Panc1 (cell line): ENCODE measurements around the gene POLQ. TPM values are rescaled to one million over a fixed set of nuclear protein-coding genes. Genes with fewer than 3 reads are reported as not detected.

ENCODE experiments used
- ATAC-seq: fragments of 200-7000 bp; cut with Tn5 transposase; 2 replicates; pipeline ENCODE4 v1.9.1; 2020; ENCODE audit warnings: mild to moderate bottlenecking, moderate library complexity
- BruUV-seq: library from RNA; stranded (reverse); fragments of 400-500 nt; replicated peaks from 2 replicates; lab custom pipeline; 2021; lab: Mats Ljungman, UMichigan
- CTCF ChIA-PET: fragments of 300-600 bp; sonication (Branson Sonifier 250); formaldehyde crosslinking; loops from one replicate; lab custom pipeline; 2022; ENCODE audit warnings: antibody characterized with exemption; lab: Charles Lee
- POLR2A ChIA-PET: fragments of 300-600 bp; sonication (Branson Sonifier 250); formaldehyde crosslinking; loops from one replicate; lab custom pipeline; 2022; ENCODE audit warnings: antibody characterized with exemption; lab: Charles Lee
- DNase-seq: peaks from one replicate; pipeline ENCODE4 v3.0.0-alpha.2; 2010; ENCODE audit warnings: low read depth, low spot score
- H3K27ac ChIP-seq: 2 replicates; pipeline ENCODE4 v1.5.1; 2011; ENCODE audit warnings: mild to moderate bottlenecking, low read length, inconsistent platforms
- H3K27me3 ChIP-seq: fragments of 200-500 bp; sonication (Bioruptor generic); 2 replicates; pipeline ENCODE4 v1.6.0; 2014; ENCODE audit warnings: low read length, inconsistent platforms; ENCODE audit not compliant: control insufficient read depth, insufficient read depth
- H3K36me3 ChIP-seq: fragments of 200-500 bp; sonication (Bioruptor generic); 2 replicates; pipeline ENCODE4 v1.5.1; 2014; ENCODE audit warnings: inconsistent platforms, mild to moderate bottlenecking, low read length, moderate library complexity; ENCODE audit not compliant: control insufficient read depth, insufficient read depth
- H3K4me1 ChIP-seq: 2 replicates; pipeline ENCODE4 v1.5.1; 2011; ENCODE audit warnings: inconsistent platforms, mild to moderate bottlenecking, low read length, moderate library complexity; ENCODE audit not compliant: control insufficient read depth, insufficient read depth
- H3K4me3 ChIP-seq, 2 experiments: 2 replicates each; pipeline ENCODE4 v1.5.1; 2011 to 2012; ENCODE audit warnings: low read depth in 2 of 2, low read length in 2 of 2, mild to moderate bottlenecking in 2 of 2, inconsistent platforms in 1 of 2, moderate library complexity in 1 of 2
- H3K9me3 ChIP-seq: fragments of 200-500 bp; sonication (Bioruptor generic); 2 replicates; pipeline ENCODE4 v1.5.1; 2014; ENCODE audit warnings: low read depth, mild to moderate bottlenecking, inconsistent platforms, low read length, moderate library complexity; ENCODE audit not compliant: control insufficient read depth, insufficient read depth
- POLR2AphosphoS5 ChIP-seq: IDR thresholded peaks from 2 replicates; pipeline ENCODE4 v1.6.1; 2012; ENCODE audit warnings: mild to moderate bottlenecking, low read depth, low read length, moderate library complexity
- SIN3A ChIP-seq: IDR thresholded peaks from 2 replicates; pipeline ENCODE4 v1.6.1; 2012; ENCODE audit warnings: low read depth, mild to moderate bottlenecking, low read length, moderate library complexity, borderline replicate concordance; ENCODE audit not compliant: insufficient read depth
- TCF7L2 ChIP-seq: IDR thresholded peaks from 2 replicates; pipeline ENCODE4 v1.6.1; 2011; ENCODE audit warnings: mild to moderate bottlenecking, low read depth, low read length, inconsistent platforms
- in situ Hi-C: cut with HindIII; loops from 2 replicates; pipeline ENCODE4 v1.10.0; 2016; ENCODE audit warnings: low sequenced_read_pairs, low pct_unique_long_range_greater_than_20kb
- intact Hi-C: fragments of 100-400 bp; cut with micrococcal nuclease; formaldehyde crosslinking; loops from one replicate; pipeline ENCODE4 v1.10.0; 2022; ENCODE audit not compliant: unreplicated experiment
- total RNA-seq: library from RNA; stranded (reverse); gene quantifications from one replicate; pipeline ENCODE4 v1.2.1, GENCODE V29; 2021; ENCODE audit not compliant: unreplicated experiment
- TF ChIP-seq, protein P1 (sequence below), 2 experiments: IDR thresholded peaks; 2 replicates each; pipeline ENCODE4 v1.6.1; 2011 to 2012; ENCODE audit warnings: low read depth in 2 of 2, control low read depth in 1 of 2, low read length in 1 of 2, mild to moderate bottlenecking in 1 of 2, moderate library complexity in 1 of 2; ENCODE audit not compliant: insufficient read depth in 1 of 2
- TF ChIP-seq, protein P2 (sequence below): fragments of 450-650 bp; IDR thresholded peaks from 2 replicates; pipeline ENCODE4 v1.5.1; 2017; ENCODE audit warnings: mild to moderate bottlenecking

Gene POLQ
- total RNA-seq, 1 experiment from 2014 or later: 11.9 TPM

DNA sequence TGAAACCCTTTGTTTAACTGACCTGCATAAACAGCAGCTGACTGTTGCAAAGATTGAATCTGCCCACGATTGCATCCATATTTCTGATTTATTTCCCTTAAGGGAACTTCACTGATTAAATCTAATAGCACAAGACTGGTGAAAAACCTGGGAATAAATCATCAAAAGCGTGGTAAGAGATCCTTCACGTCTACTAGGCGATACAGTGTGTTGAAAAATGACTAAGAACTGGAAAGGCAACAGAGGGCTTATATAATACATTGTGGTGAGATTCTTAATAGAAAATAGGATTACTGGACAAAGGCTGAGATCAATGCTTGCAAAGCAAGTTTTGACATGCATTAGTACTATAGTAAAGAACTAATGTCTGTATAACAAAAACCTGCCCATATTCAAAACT lies 49.0 kb downstream of the POLQ start:
- no peaks in the 10 kb centered on the region for H3K36me3 ChIP-seq
- H3K4me1 ChIP-seq: no peaks in the 10 kb centered on the region
- no TSS peak for BruUV-seq
- DNase-seq (no peak), ATAC-seq (no peak)
- H3K27ac ChIP-seq: no peak overlapping the region
- intact Hi-C loops (no loop called here), in situ Hi-C loops (no loop called here)
- ChIA-PET POLR2A (no interaction called here), CTCF (interaction anchor here (0.6 kb wide), 1 partner anchor 35 kb away, joined by 3 read pairs; no protein-coding TSS in a partner anchor)
- TF ChIP-seq SIN3A (no peak), POLR2AphosphoS5 (no peak), TCF7L2 (no peak)
- TF ChIP-seq, protein P1, sequence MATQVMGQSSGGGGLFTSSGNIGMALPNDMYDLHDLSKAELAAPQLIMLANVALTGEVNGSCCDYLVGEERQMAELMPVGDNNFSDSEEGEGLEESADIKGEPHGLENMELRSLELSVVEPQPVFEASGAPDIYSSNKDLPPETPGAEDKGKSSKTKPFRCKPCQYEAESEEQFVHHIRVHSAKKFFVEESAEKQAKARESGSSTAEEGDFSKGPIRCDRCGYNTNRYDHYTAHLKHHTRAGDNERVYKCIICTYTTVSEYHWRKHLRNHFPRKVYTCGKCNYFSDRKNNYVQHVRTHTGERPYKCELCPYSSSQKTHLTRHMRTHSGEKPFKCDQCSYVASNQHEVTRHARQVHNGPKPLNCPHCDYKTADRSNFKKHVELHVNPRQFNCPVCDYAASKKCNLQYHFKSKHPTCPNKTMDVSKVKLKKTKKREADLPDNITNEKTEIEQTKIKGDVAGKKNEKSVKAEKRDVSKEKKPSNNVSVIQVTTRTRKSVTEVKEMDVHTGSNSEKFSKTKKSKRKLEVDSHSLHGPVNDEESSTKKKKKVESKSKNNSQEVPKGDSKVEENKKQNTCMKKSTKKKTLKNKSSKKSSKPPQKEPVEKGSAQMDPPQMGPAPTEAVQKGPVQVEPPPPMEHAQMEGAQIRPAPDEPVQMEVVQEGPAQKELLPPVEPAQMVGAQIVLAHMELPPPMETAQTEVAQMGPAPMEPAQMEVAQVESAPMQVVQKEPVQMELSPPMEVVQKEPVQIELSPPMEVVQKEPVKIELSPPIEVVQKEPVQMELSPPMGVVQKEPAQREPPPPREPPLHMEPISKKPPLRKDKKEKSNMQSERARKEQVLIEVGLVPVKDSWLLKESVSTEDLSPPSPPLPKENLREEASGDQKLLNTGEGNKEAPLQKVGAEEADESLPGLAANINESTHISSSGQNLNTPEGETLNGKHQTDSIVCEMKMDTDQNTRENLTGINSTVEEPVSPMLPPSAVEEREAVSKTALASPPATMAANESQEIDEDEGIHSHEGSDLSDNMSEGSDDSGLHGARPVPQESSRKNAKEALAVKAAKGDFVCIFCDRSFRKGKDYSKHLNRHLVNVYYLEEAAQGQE (IDR thresholded peaks at IDR 0.05; ENCODE audit: insufficient read depth in 1 of 2, low read depth in 2 of 2, low read length in 1 of 2): no peak
- TF ChIP-seq, protein P2, sequence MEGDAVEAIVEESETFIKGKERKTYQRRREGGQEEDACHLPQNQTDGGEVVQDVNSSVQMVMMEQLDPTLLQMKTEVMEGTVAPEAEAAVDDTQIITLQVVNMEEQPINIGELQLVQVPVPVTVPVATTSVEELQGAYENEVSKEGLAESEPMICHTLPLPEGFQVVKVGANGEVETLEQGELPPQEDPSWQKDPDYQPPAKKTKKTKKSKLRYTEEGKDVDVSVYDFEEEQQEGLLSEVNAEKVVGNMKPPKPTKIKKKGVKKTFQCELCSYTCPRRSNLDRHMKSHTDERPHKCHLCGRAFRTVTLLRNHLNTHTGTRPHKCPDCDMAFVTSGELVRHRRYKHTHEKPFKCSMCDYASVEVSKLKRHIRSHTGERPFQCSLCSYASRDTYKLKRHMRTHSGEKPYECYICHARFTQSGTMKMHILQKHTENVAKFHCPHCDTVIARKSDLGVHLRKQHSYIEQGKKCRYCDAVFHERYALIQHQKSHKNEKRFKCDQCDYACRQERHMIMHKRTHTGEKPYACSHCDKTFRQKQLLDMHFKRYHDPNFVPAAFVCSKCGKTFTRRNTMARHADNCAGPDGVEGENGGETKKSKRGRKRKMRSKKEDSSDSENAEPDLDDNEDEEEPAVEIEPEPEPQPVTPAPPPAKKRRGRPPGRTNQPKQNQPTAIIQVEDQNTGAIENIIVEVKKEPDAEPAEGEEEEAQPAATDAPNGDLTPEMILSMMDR: no peak
- no peaks in the 10 kb centered on the region for H3K27me3 ChIP-seq
- no peaks in the 10 kb centered on the region for H3K9me3 ChIP-seq
- H3K4me3 ChIP-seq: no peak overlapping the region

DNA sequence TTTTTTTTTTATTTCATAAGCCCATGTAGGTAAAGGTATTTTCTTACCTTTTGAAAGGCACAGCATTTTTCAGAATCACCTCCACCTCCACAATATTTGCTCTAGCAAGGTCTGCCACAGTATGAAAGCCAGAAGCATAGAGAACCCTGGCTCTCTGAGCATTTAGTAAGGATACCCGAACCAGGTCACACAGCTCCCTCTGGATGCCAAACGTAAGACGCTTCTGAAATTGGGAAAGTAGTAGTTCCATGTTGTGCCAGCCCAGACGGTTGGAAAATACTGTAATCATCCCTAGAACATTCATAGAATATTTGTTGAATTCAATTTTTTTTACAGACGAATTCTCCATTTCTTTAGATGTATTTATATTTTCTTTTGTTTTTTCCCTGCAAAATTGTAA lies 52.4 kb downstream of the POLQ start:
- ChIA-PET POLR2A (no interaction called here), CTCF (no interaction called here)
- no TSS peak for BruUV-seq
- intact Hi-C loops (no loop called here), in situ Hi-C loops (no loop called here)
- DNase-seq: no peak
- H3K27ac ChIP-seq: no peak overlapping the region
- ATAC-seq: no peak
- TF ChIP-seq, protein P2: no peak
- TF ChIP-seq, protein P1 (IDR thresholded peaks at IDR 0.05; ENCODE audit: insufficient read depth in 1 of 2, low read depth in 2 of 2, low read length in 1 of 2): no peak
- TF ChIP-seq TCF7L2: no peak
- no peak for TF ChIP-seq SIN3A
- TF ChIP-seq POLR2AphosphoS5: no peak
- H3K4me3 ChIP-seq: no peak overlapping the region
- no peaks in the 10 kb centered on the region for H3K4me1 ChIP-seq
- H3K27me3 ChIP-seq: no peaks in the 10 kb centered on the region
- no peaks in the 10 kb centered on the region for H3K9me3 ChIP-seq
- peaks cover 7% of the 10 kb centered on the region; the same call in 1 of the 2 replicates for H3K36me3 ChIP-seq
